Measurements from ENCODE around the gene WFDC9. TPM values are rescaled to one million over a fixed set of nuclear protein-coding genes. Genes with fewer than 3 reads are reported as not detected.

WFDC9 gene
- total RNA-seq, 1 donor from 2014 or later: not detected

- H3K4me3 ChIP-seq: no peak overlapping the region
- Mint-ChIP-seq H3K9me3 (no peaks in the 10 kb centered on the region), H3K4me3 (no peak overlapping the region), H3K36me3 (no peaks in the 10 kb centered on the region), H3K4me1 (no peaks in the 10 kb centered on the region), H3K27me3 (ENCODE audit: insufficient read depth, low read depth) (peaks cover under 1% of the 10 kb centered on the region), H3K27ac (no peak overlapping the region)
- no peaks in the 10 kb centered on the region for H3K9me3 ChIP-seq (ENCODE audit: low read depth)
- H3K9ac ChIP-seq: no peak overlapping the region
- H3K4me2 ChIP-seq: no peak overlapping the region
- peaks cover 4% of the 10 kb centered on the region for H3K36me3 ChIP-seq
- no peak overlapping the region for H3K27ac ChIP-seq
- no peaks in the 10 kb centered on the region for H3K27me3 ChIP-seq
- H3F3A ChIP-seq (ENCODE audit: low read depth): no peaks in the 10 kb centered on the region
- no peak overlapping the region for H2AFZ ChIP-seq (replicated peaks)
- no peaks in the 10 kb centered on the region for H3K4me1 ChIP-seq
- no peak for DNase-seq (ENCODE audit: low spot score)
- H4K20me1 ChIP-seq (ENCODE audit: low read depth): no peaks in the 10 kb centered on the region
- H3K79me2 ChIP-seq (ENCODE audit: low read depth): no peaks in the 10 kb centered on the region
- no peak for TF ChIP-seq EZH2phosphoT487 (IDR thresholded peaks at IDR 0.05)
- no peak for TF ChIP-seq EZH2 (IDR thresholded peaks at IDR 0.05)
- TF ChIP-seq CTCF (IDR thresholded peaks at IDR 0.05): no peak
These were observed 35.8 kb downstream of the WFDC9 start for GRCh38 chr20:45595235-45595634.

- no peak overlapping the region for H3K27ac ChIP-seq
- no peaks in the 10 kb centered on the region for H3K4me1 ChIP-seq
- Mint-ChIP-seq H3K4me3 (no peak overlapping the region), H3K4me1 (no peaks in the 10 kb centered on the region), H3K27ac (no peak overlapping the region), H3K36me3 (no peaks in the 10 kb centered on the region), H3K27me3 (ENCODE audit: insufficient read depth, low read depth) (no peaks in the 10 kb centered on the region), H3K9me3 (no peaks in the 10 kb centered on the region)
- TF ChIP-seq CTCF (IDR thresholded peaks at IDR 0.05) (no peak), EZH2 (IDR thresholded peaks at IDR 0.05) (no peak), EZH2phosphoT487 (IDR thresholded peaks at IDR 0.05) (no peak)
- no peak overlapping the region for H3K9ac ChIP-seq
- H3F3A ChIP-seq (ENCODE audit: low read depth): no peaks in the 10 kb centered on the region
- H3K9me3 ChIP-seq (ENCODE audit: low read depth): no peaks in the 10 kb centered on the region
- peaks cover 4% of the 10 kb centered on the region for H3K36me3 ChIP-seq
- no peak overlapping the region for H3K4me2 ChIP-seq
- no peaks in the 10 kb centered on the region for H3K79me2 ChIP-seq (ENCODE audit: low read depth)
- no peak overlapping the region for H2AFZ ChIP-seq (replicated peaks)
- H4K20me1 ChIP-seq (ENCODE audit: low read depth): no peaks in the 10 kb centered on the region
- H3K4me3 ChIP-seq: no peak overlapping the region
- H3K27me3 ChIP-seq: no peaks in the 10 kb centered on the region
- DNase-seq (ENCODE audit: low spot score): no peak
These were observed 37.6 kb downstream of the WFDC9 start for GRCh38 chr20:45593498-45593897.

GRCh38 chr20:45592574-45593189, 38.4 kb downstream of the WFDC9 start:
- Mint-ChIP-seq H3K9me3 (no peaks in the 10 kb centered on the region), H3K4me1 (no peaks in the 10 kb centered on the region), H3K36me3 (no peaks in the 10 kb centered on the region), H3K4me3 (no peak overlapping the region), H3K27ac (no peak overlapping the region), H3K27me3 (ENCODE audit: insufficient read depth, low read depth) (no peaks in the 10 kb centered on the region)
- Histone ChIP-seq H3K36me3 (peaks cover 4% of the 10 kb centered on the region), H4K20me1 (ENCODE audit: low read depth) (no peaks in the 10 kb centered on the region), H3K9me3 (ENCODE audit: low read depth) (no peaks in the 10 kb centered on the region), H3K4me3 (no peak overlapping the region), H3K9ac (no peak overlapping the region), H3K79me2 (ENCODE audit: low read depth) (no peaks in the 10 kb centered on the region), H3F3A (ENCODE audit: low read depth) (no peaks in the 10 kb centered on the region), H3K27ac (no peak overlapping the region), H3K4me1 (no peaks in the 10 kb centered on the region), H3K27me3 (no peaks in the 10 kb centered on the region), H3K4me2 (no peak overlapping the region), H2AFZ (replicated peaks) (no peak overlapping the region)
- no peak for TF ChIP-seq EZH2 (IDR thresholded peaks at IDR 0.05)
- TF ChIP-seq CTCF (IDR thresholded peaks at IDR 0.05): peak; percentile 69
- DNase-seq (ENCODE audit: low spot score): peak; percentile 67
